ENCODE measurements around the gene SLAMF8. TPM values are rescaled to one million over a fixed set of nuclear protein-coding genes. Genes with fewer than 3 reads are reported as not detected.
A peak's percentile ranks its signal among the peaks of the same experiment; 100 is the strongest.

SLAMF8 gene
- total and polyA plus RNA-seq, 12 donors: 0.30 to 24.4 (median 0.99) TPM

- H3K9me3 ChIP-seq: no peaks in the 10 kb centered on the region
- ATAC-seq (peak in 1 of 8 donors; percentile 12), DNase-seq (no peak)
- no peaks in the 10 kb centered on the region for H3K27me3 ChIP-seq
- no peak for TF ChIP-seq CTCF (IDR thresholded peaks at IDR 0.05)
- peaks cover 0 to 2% (median 0%) of the 10 kb centered on the region in 9 donors for H3K36me3 ChIP-seq
- H3K27ac ChIP-seq: peak overlapping the region in 9 of 10 donors; percentile 93 to 99 (median 99)
- H3K4me1 ChIP-seq: peaks cover 0 to 44% (median 19%) of the 10 kb centered on the region in 9 donors
- peak overlapping the region in 9 of 10 donors; percentile 63 to 96 (median 76) for H3K4me3 ChIP-seq
- intact Hi-C loops (cut with DNase I): loop anchor here in 6 of 10 donors (5.0 to 10.0 kb wide), 5 partner anchors 39 to 74 kb away; partner anchors contain the start of gene TAGLN2 (in 4 of the 6)
- WGBS, 2 donors: 18% methylated on average over 6 of the region's 6 CpGs
Measured at GRCh38 chr1:159853417-159854115, 26.9 kb downstream of the SLAMF8 start.

GRCh38 chr1:159854116-159854692 lies 27.5 kb downstream of the SLAMF8 start:
- peak; percentile 83 to 86 for DNase-seq
- H3K4me1 ChIP-seq: peaks cover 0 to 38% (median 19%) of the 10 kb centered on the region in 9 donors
- peaks cover 0 to 2% (median 0%) of the 10 kb centered on the region in 9 donors for H3K36me3 ChIP-seq
- peak overlapping the region; percentile 63 to 96 (median 76) for H3K4me3 ChIP-seq
- H3K27me3 ChIP-seq: no peaks in the 10 kb centered on the region
- no peak for TF ChIP-seq CTCF (IDR thresholded peaks at IDR 0.05)
- ATAC-seq: peak; percentile 76 to 95 (median 92)
- 0 to 1% methylated on average over 30 to 31 of the region's 31 CpGs for WGBS, 2 donors
- H3K9me3 ChIP-seq: no peaks in the 10 kb centered on the region
- peak overlapping the region; percentile 93 to 99 (median 98) for H3K27ac ChIP-seq
- intact Hi-C loops (cut with DNase I): loop anchor here in 6 of 10 donors (5.0 to 10.0 kb wide), 5 partner anchors 38 to 73 kb away; partner anchors contain the start of gene TAGLN2 (in 4 of the 6)

GRCh38 chr1:159854693-159855192 lies 28.1 kb downstream of the SLAMF8 start:
- 0 to 1% methylated on average over 48 to 59 of the region's 59 CpGs for WGBS, 2 donors
- H3K27ac ChIP-seq: peak overlapping the region; percentile 93 to 99 (median 98)
- ATAC-seq: peak; percentile 95 to 99 (median 96)
- intact Hi-C loops (cut with DNase I): loop anchor here in 6 of 10 donors (5.0 to 10.0 kb wide), 5 partner anchors 38 to 73 kb away; partner anchors contain the start of gene TAGLN2 (in 4 of the 6)
- peak overlapping the region; percentile 63 to 96 (median 76) for H3K4me3 ChIP-seq
- DNase-seq: peak; percentile 88 to 91
- H3K36me3 ChIP-seq: peaks cover 0 to 2% (median 0%) of the 10 kb centered on the region in 9 donors
- no peaks in the 10 kb centered on the region for H3K9me3 ChIP-seq
- TF ChIP-seq CTCF (IDR thresholded peaks at IDR 0.05): peak in 3 of 9 donors; percentile 26 to 44 (median 26)
- no peaks in the 10 kb centered on the region for H3K27me3 ChIP-seq
- peaks cover 0 to 32% (median 19%) of the 10 kb centered on the region in 9 donors for H3K4me1 ChIP-seq

- intact Hi-C loops (cut with DNase I): loop anchor here in 2 of 10 donors (5.0 to 10.0 kb wide), 2 partner anchors 67 to 69 kb away; partner anchors contain the start of gene TAGLN2 (in 1 of the 2)
Measured at GRCh38 chr1:159855709-159856108, 29.0 kb downstream of the SLAMF8 start.

More at GRCh38 chr1:159855709-159856108, 29.0 kb downstream of the SLAMF8 start:
- Histone ChIP-seq H3K9me3 (no peaks in the 10 kb centered on the region), H3K27me3 (no peaks in the 10 kb centered on the region), H3K4me3 (peak overlapping the region in 4 of 10 donors; percentile 63 to 96 (median 76)), H3K36me3 (peaks cover 0 to 2% (median 0%) of the 10 kb centered on the region in 9 donors), H3K27ac (peak overlapping the region in 3 of 10 donors; percentile 99), H3K4me1 (peaks cover 0 to 26% (median 20%) of the 10 kb centered on the region in 9 donors)
- WGBS, 2 donors: 83 to 87% methylated on average over 30 to 34 of the region's 34 CpGs
- ATAC-seq: no peak
- TF ChIP-seq CTCF (IDR thresholded peaks at IDR 0.05): no peak
- no peak for DNase-seq
